ENCODE measurements around the gene CCDC8.
"Not testable (repeated sequence)": the region's sequence is repeated elsewhere in the genome, so short reads cannot be mapped to it uniquely, and the experiment has no call there.

The CCDC8 gene

DNA sequence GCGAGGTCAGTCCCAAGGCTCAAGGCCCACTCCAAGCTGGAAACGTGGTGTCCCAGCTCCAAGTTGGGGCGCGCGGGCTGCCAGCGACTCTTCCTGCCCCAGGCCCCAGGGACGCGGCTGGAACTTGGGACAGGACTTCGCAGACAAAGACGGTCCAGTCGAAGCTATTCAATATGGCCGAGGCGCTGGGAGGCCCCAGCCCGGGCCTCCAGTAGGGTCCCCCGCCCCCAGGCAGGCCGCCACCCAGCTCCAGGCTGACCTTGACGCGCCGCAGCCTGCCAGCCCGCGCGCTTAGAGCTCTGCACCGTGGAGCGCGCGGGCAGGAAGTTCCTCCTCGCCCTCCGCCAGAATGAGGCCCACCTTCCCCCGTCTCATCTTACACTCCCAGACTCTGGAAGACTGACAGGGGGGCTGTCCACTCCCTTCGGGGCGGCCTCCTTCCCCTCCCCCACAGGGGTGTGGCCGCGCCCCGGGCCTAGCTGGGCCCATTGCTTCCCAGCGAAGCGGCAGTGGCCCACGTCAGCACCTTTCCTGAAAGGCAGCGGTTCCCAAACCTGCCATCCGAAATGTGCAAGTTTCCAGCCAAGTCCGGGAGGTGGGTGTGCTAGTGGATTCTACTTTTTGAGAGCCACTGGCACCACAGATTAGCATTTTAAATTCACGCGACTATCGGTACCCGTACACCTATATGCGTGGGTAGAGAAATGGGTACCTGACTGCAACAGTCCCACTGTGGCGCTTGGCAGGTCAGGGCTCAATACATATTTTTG, at the start of gene CCDC8:
TSS of gene CCDC8 (minus strand) at position 303 of the 770 bp plus-strand sequence. CDS start 754 bp downstream, outside the sequence.
- DNase-seq (ENCODE audit: low read depth in 2 of 2, low spot score in 1 of 2) = no peak

GRCh38 chr19:46461537-46461936, 48.2 kb upstream of the CCDC8 start:
- no peak for DNase-seq (ENCODE audit: low read depth in 2 of 2, low spot score in 1 of 2)

GRCh38 chr19:46460981-46461380, 47.6 kb upstream of the CCDC8 start:
- no peak for DNase-seq (ENCODE audit: low read depth in 2 of 2, low spot score in 1 of 2)

- DNase-seq (ENCODE audit: low read depth in 2 of 2, low spot score in 1 of 2) = no peak
Measured at GRCh38 chr19:46460055-46460454, 46.7 kb upstream of the CCDC8 start.

DNA sequence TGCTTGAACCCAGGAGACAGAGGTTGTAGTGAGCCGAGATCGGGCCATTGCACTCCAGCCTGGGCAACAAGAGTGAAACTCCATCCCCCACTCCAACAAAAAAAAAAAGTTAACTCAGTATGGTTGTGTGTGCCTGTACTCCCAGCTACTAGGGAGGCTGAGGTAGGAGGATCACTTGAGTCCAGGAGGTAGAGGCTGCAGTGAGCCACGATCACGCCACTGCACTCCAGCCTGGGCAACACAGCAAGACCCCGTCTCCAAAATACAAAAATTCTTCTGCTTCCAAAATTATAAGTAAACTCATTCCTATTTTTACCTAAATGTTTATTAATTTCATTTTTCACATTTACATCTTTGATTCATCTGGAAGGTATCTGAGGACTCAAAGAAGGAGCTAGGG, 43.6 kb upstream of the CCDC8 start:
- no peak for DNase-seq (ENCODE audit: low read depth in 2 of 2, low spot score in 1 of 2)

DNA sequence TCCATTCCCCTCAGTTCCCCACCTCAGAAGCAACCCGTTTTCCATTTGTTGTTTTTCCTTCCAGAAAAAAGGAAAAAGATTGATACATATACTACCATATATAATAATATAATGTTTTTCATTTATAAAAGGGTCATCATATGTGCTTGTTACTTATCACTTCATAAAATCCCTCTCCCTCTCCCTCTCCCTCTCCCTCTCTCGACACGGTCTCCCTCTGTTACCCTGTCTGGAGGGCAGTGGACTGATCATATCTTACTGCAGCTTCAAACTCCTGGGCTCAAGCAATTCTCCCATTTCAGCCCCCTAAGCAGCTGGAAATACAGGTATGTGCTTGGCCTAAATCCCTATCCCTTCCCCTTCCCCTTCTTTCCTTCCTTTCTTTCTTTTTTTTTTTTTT, 40.9 kb upstream of the CCDC8 start:
- no peak for DNase-seq (ENCODE audit: low read depth in 2 of 2, low spot score in 1 of 2)

DNA sequence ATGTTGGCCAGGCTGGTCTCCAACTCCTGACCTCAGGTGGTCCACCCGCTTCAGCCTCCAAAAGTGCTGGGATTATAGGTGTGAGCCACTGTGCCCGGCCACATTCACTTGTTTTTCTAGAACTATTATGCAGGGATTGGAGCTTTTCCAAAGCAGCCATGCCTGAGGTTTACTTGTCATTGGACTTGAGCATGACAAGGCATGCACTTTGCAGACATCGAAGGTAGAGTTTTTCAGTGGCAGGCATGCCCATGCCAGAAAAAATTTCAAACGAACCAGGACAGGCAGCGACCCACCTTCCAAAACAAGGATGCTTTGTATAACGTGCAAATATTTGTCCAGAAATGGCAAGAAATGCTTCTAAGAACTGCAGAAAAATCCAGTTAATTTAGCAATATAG, 40.3 kb upstream of the CCDC8 start:
- no peak for DNase-seq (ENCODE audit: low read depth in 2 of 2, low spot score in 1 of 2)

DNA sequence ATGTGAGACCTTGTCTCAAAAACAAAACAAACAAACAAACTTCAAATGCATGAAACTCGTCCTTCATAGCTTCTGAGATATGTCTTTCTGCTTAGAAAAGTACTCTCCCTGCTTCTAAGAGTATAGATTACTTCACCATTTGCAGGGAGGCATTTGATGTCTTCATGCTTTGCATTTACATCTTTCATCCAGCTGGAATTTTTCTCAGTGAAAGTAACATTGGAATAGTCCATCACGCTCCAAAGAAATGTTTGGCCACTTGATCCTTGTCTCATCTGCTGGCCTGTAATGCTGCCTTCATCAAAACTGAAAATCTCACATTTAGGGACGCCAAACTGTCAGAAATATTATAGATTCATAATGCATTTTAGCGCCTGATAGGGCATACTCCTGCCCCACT, 38.8 kb upstream of the CCDC8 start:
- no peak for DNase-seq (ENCODE audit: low read depth in 2 of 2, low spot score in 1 of 2)

DNA sequence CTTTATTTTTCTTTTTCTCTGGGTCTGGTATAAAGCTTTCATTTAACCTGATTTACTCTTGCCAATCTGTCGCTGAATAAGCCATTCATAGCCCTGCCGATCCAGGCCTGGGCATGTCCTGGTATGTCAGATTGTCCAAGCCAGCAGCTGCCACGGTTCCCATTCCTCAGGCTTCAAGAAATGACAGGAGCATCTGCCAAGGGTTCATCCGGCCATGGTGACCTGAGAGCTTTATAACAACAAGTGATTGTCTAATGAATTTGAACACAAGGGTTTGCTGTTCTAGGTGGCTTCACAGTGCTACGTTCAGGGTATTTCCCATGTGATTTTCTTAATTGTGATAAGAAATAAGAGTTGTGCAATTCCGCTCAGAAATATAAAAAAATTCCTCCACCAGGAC, 38.0 kb upstream of the CCDC8 start:
- DNase-seq (ENCODE audit: low read depth in 2 of 2, low spot score in 1 of 2) = no peak

- no peak for DNase-seq (ENCODE audit: low read depth in 2 of 2, low spot score in 1 of 2)
Measured at GRCh38 chr19:46450737-46451136, 37.4 kb upstream of the CCDC8 start.

DNA sequence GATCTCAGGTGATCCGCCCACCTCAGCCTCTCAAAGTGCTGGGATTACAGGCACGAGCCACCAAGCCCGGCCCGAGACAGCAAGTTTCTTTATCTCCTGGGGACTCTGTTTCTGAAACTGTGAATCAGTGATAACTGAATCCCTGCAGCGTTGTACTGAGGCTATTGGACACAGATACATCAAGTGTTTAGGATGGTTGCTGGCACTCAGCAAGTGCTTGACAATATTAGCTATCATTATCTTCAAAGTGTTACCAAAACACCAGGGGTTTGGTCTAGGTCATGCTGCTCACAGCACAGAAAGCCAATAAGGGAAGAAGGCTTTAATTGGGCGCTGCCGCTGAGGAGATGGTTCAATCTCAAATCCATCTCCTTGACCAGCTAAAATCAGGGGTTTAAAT, 35.9 kb upstream of the CCDC8 start:
- DNase-seq (ENCODE audit: low read depth in 2 of 2, low spot score in 1 of 2) = no peak

- DNase-seq (ENCODE audit: low read depth in 2 of 2, low spot score in 1 of 2) = no peak
Measured at GRCh38 chr19:46448601-46449000, 35.2 kb upstream of the CCDC8 start.

GRCh38 chr19:46447824-46448223, 34.5 kb upstream of the CCDC8 start:
- DNase-seq (ENCODE audit: low read depth in 2 of 2, low spot score in 1 of 2) = no peak

GRCh38 chr19:46447006-46447405, 33.6 kb upstream of the CCDC8 start:
- DNase-seq (ENCODE audit: low read depth in 2 of 2, low spot score in 1 of 2) = no peak

- DNase-seq (ENCODE audit: low read depth in 2 of 2, low spot score in 1 of 2) = no peak
Measured at GRCh38 chr19:46446021-46446420, 32.7 kb upstream of the CCDC8 start.

GRCh38 chr19:46442808-46443450, 29.6 kb upstream of the CCDC8 start:
- DNase-seq (ENCODE audit: low read depth in 2 of 2, low spot score in 1 of 2) = no peak

DNA sequence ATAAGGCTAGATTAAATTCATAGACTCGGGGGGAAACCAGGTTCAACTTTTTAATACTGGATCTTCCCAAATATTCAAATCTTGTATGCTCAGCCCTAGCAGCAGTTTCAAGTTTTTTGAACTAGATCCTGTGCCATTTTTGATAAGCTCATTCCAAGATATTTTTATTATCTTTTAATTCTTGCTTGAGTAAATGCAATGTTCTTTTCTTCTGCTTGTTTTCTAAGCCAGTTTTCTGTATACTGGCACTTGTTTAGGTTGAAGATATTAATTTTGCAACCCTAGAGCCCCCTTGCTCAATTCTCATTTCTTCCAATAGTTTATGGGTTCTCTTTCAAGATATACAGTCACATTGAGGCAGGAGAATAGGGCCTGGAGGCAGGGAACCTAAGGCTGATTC, 28.5 kb upstream of the CCDC8 start:
- no peak for DNase-seq (ENCODE audit: low read depth in 2 of 2, low spot score in 1 of 2)

GRCh38 chr19:46435689-46436088, 22.3 kb upstream of the CCDC8 start:
- DNase-seq (ENCODE audit: low read depth in 2 of 2, low spot score in 1 of 2) = not testable (repeated sequence)

DNA sequence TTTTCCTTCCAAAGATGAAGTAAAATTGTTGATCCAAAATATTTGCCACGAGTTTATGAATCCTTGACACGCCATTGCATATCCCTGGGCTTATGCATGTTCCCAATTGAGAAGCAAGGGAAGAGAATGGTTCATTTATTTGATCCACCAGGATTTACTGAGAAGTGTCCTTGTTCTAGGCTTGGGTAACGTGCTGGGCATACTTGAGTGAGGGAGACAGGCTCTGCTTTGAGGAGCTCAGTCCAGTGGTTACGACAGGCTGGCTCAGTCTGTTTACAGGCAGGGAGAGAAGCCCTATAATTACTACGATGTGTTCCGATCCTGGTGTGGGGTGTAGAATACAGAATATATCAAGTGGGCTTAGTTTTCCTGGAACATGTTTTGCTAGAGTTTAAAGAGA, 21.6 kb upstream of the CCDC8 start:
- DNase-seq (ENCODE audit: low read depth in 2 of 2, low spot score in 1 of 2) = no peak

DNA sequence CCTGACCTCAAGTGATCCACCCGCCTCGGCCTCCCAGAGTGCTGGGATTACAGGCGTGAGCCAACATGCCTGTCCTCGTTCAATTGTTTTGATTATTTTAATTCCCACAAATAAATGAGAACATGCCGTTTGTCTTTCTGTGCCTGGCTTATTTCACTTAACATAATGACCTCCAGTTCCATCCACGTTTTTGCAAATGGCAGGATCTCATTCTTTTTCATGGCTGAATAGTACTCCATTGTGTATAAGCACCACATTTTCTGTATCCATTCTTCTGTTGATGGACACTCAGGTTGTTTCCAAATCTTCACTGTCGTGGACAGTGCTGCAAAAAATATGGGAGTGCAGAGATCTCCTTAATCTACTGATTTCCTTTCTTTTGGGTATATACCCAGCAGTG, 20.1 kb upstream of the CCDC8 start:
- not testable (repeated sequence) for DNase-seq (ENCODE audit: low read depth in 2 of 2, low spot score in 1 of 2)

- no peak for DNase-seq (ENCODE audit: low read depth in 2 of 2, low spot score in 1 of 2)
Measured at GRCh38 chr19:46431824-46432223, 18.5 kb upstream of the CCDC8 start.

DNA sequence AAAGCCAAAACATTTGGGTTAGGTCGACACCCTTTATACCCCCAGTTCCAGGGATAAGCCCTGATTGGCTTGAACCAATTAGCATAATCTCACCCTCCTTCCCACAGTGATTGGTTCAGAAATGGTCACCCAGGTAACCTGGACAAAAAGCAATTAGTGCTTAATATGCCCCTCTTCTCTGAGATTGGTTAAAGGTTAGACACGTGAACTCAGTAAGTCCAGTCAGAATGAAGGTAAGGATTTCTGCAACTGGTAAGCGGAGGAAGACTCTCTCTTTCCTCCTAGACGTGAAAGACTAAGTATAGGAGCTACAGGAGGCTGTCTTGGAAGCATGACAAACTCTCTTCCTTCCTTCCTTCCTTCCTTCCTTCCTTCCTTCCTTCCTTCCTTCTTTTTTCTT, 16.6 kb upstream of the CCDC8 start:
- no peak for DNase-seq (ENCODE audit: low read depth in 2 of 2, low spot score in 1 of 2)
